Cardiac muscle cell (in vitro differentiated cells and primary cell): ENCODE data around the gene GRM4. TPM values are rescaled to one million over a fixed set of nuclear protein-coding genes. Genes with fewer than 3 reads are reported as not detected.

ENCODE experiments used
- DNase-seq, 2 donors: peaks; one replicate each; pipeline versions ENCODE4 v3.0.0 to v3.0.0-alpha.2; 2010 to 2017; ENCODE audit warnings: low read depth in 1 of 2, low spot score in 1 of 2
- H3K27ac ChIP-seq: fragments of 200-600 bp; sonication (generic); 2 replicates; pipeline ENCODE4 v1.5.1; 2016
- H3K27me3 ChIP-seq: fragments of 200-600 bp; sonication (generic); 2 replicates; pipeline ENCODE4 v1.6.0; 2016; ENCODE audit warnings: control low read depth
- H3K36me3 ChIP-seq: fragments of 200-600 bp; sonication (generic); 2 replicates; pipeline ENCODE4 v1.5.1; 2016; ENCODE audit warnings: control low read depth
- H3K4me1 ChIP-seq: fragments of 200-600 bp; sonication (generic); 2 replicates; pipeline ENCODE4 v1.8.1; 2017; ENCODE audit warnings: low read depth, mild to moderate bottlenecking, mixed run types
- H3K4me3 ChIP-seq: fragments of 200-600 bp; sonication (generic); 2 replicates; pipeline ENCODE4 v1.5.1; 2016; ENCODE audit warnings: mild to moderate bottlenecking
- H3K9me3 ChIP-seq: fragments of 200-600 bp; sonication (generic); 2 replicates; pipeline ENCODE4 v1.5.1; 2017; ENCODE audit warnings: low read depth, mild to moderate bottlenecking, control low read depth
- CTCF ChIP-seq: IDR thresholded peaks from 2 replicates; pipeline ENCODE4 v1.5.1; 2012; ENCODE audit warnings: low read depth, mild to moderate bottlenecking, low read length
- polyA plus RNA-seq: library from polyadenylated mRNA; unstranded; fragments of >200 nt; fragmentation: Nextera tagmentation; extraction: Ambion mirVana; gene quantifications from 2 replicates; pipeline ENCODE4 v1.2.1, GENCODE V29; 2016
- total RNA-seq: library from RNA; depleted of rRNA; stranded (reverse); fragments of >200 nt; gene quantifications from 2 replicates; pipeline ENCODE4 v1.2.3, GENCODE V29; 2016

Gene GRM4
- total and polyA plus RNA-seq, 2 experiments from 2014 or later = 0.31 to 0.42 TPM

- peaks cover 70% of the 10 kb centered on the region for H3K27me3 ChIP-seq
- no peaks in the 10 kb centered on the region for H3K36me3 ChIP-seq
- no peak for DNase-seq
- peaks cover 6% of the 10 kb centered on the region for H3K4me1 ChIP-seq
- no peak for TF ChIP-seq CTCF
- H3K4me3 ChIP-seq = no peak overlapping the region
- no peak overlapping the region for H3K27ac ChIP-seq
- no peaks in the 10 kb centered on the region for H3K9me3 ChIP-seq
Observed at GRCh38 chr6:34150766-34151165, 4.9 kb upstream of the GRM4 start.

- Histone ChIP-seq H3K4me1 (peaks cover 6% of the 10 kb centered on the region), H3K27me3 (peaks cover 70% of the 10 kb centered on the region), H3K27ac (no peak overlapping the region), H3K4me3 (no peak overlapping the region), H3K36me3 (no peaks in the 10 kb centered on the region), H3K9me3 (no peaks in the 10 kb centered on the region)
- TF ChIP-seq CTCF = no peak
- DNase-seq = no peak
Observed at GRCh38 chr6:34149831-34150400, 4.0 kb upstream of the GRM4 start.

- no peak overlapping the region for H3K27ac ChIP-seq
- H3K36me3 ChIP-seq = no peaks in the 10 kb centered on the region
- no peak for TF ChIP-seq CTCF
- no peak overlapping the region for H3K4me3 ChIP-seq
- H3K27me3 ChIP-seq = peaks cover 71% of the 10 kb centered on the region
- peaks cover 6% of the 10 kb centered on the region for H3K4me1 ChIP-seq
- DNase-seq = no peak
- no peaks in the 10 kb centered on the region for H3K9me3 ChIP-seq
Observed at GRCh38 chr6:34149452-34149810, 3.5 kb upstream of the GRM4 start.

GRCh38 chr6:34148631-34149451 lies 3.0 kb upstream of the GRM4 start:
- Histone ChIP-seq H3K4me1 (peaks cover 9% of the 10 kb centered on the region), H3K9me3 (no peaks in the 10 kb centered on the region), H3K36me3 (no peaks in the 10 kb centered on the region), H3K27ac (no peak overlapping the region), H3K4me3 (no peak overlapping the region), H3K27me3 (peaks cover 71% of the 10 kb centered on the region)
- DNase-seq = no peak
- no peak for TF ChIP-seq CTCF

GRCh38 chr6:34147906-34148630 lies 2.2 kb upstream of the GRM4 start:
- Histone ChIP-seq H3K9me3 (no peaks in the 10 kb centered on the region), H3K27ac (no peak overlapping the region), H3K27me3 (peaks cover 71% of the 10 kb centered on the region), H3K36me3 (no peaks in the 10 kb centered on the region), H3K4me3 (no peak overlapping the region), H3K4me1 (peaks cover 12% of the 10 kb centered on the region)
- DNase-seq = no peak
- no peak for TF ChIP-seq CTCF
